KG1 (cell line): ENCODE results near the gene PPP1R1C.

Source experiments
- DNase-seq: peaks from one replicate; lab custom pipeline; 2025; lab: John Stamatoyannopoulos, UW

The PPP1R1C gene

DNA sequence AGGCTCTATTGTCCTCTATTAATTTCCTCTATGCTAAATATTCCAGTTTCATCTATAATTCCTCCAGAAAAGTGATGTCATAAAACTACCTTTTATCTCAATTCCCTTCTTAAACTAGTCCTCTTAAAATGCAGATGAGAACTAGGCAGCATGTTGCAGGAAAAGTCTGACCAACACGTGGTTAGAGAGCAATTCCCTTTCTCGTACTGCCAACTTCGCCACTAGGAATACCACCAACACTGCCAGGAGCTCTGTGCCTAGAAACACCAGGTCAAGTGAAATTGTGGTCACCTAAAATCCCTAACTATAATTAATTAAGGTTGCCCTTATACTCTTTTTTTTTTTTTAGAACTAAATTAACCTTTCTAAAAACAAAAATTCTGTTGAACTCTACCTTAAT, 127.7 kb downstream of the PPP1R1C start:
- no peak for DNase-seq

DNA sequence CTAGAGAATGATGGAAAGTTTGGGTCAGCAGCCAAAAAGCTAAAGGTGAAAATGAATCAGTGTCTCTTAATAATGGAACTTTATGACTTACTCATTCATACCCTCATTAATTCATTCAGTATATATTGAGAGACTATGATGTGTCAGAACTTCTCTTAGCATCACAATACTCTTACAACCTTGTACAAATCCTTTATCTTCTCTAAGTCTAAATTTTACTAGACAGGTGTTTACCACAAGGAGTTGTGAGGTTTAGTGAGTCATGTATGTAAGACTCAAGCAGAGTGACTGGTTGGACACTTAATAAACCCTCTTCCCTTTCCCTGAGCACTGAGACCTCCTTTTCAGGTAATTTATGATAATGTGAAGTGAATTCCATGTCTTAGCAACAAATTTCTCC, 129.6 kb downstream of the PPP1R1C start:
- no peak for DNase-seq

DNA sequence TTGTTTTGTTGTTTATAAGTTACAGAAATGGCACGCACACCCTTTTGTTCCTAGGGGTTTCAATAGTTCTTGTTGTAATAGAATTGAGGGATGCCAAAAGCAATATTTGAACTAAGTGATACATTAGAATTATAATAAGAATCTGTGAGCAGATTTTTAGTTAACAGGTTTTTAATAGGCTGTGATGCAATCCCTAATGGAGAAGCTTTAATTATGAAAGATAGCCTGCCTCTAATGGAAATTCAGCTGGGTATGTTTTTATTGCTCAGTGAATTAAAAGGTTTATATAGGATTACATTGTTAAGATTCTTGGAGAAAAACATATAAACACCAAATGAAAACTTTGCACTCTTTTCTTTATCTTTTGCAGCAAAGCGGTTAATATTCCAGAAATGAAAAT, 131.1 kb downstream of the PPP1R1C start:
- DNase-seq: no peak

DNA sequence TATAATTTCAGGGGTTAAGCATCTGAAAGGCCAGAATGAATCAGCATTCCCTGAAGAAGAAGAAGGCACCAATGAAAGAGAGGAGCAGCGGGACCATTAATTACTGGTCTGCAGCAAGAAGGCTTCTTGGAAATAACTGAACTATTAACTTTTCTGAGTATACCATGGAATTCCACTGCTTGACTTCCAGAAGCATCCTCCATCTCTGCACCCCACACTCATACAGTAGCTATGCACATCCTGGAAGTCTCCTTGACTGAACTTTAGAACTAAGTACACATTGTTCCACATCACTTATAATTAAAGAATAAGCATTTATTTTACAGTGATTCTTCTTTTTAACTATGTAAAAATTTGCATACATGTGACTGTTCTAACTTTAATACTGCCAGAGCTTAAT, 131.5 kb downstream of the PPP1R1C start:
- no peak for DNase-seq

DNA sequence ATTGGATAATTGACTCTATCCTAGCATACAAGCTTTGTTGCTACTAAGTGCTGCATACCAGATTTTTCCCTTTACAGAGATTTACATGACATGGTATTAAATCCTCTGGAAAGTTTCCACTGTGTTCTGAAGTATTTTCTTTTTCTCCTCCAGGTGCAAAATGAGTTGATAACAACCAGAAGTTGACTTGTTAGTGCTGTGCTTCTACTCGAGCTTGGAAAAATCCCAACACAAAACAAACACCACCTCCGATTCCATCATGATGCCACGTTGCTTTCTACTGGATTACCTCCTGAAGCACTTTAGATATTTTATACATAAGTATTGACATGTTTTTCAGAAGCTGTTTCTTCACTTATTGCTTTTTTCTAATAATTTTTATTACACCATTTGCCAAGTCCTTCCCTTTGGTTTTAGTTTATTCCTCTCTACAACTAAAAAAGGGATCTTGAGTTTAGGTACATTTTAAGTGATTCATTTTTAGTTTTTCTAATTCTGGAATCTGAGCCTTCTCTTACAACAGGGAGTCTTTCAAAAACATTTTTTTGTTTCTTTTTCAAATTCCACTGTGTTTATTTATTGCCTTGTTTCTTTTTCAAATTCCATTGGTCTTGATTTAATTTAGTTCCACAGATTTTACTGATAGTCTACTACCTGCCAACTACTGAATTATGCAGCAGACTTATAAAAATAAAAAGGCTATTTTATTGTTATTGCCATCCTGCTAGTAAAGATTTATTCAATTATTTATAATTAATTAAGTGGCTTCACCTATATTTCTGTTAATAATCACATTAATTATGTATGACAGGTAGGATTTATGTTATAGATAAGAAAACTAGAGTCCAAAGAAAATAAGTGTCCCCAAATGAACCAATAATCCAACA, 143.4 kb downstream of the PPP1R1C start:
- DNase-seq: no peak

DNA sequence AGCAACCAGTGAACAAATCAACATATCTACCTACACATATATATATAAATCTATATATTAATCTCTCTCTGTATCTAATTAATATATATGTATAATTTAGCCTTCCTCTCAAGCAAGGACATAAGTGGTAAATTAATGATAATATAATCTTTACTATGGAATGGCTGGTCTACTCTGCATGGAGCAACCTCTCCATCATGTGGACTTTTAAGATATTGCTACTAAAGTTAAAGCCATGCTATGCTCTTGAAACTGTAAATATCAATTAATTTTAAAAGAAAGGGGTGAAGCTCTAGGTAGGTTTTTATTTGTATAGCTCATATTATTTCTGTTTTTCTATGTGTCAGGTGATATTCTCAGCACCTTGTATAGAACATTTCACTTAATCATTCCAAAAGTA, 147.0 kb downstream of the PPP1R1C start:
- DNase-seq: no peak

DNA sequence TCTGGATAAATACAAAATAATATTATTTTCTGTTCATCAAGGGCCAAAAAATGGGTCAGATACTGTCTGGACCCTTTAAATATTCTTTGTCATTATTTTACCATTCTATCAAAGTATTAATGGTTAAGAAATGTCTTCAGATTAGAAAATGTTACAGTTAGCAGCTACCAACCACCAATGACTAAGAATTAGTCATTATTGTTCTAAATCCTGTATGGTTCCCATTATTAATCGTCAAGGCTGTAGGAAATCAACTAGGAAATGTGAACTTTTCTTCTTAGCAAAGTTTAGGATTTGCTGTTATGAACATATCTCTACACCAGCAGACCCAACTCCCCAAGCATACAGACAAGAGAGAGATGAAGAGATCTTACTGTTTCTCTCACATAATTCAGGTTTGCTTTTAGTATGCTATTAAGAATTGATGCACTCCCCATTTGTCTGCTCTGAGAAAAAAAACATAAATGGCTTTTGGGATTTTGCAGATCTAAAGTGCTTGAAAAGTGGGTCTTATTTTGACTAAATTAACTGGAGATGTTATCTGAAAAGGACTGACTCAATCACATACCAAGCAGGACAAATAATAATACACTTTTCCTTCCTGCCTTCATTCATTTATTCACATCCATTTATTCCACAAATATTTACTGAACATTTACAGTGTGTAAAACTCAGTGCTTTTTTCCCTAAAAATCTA, 147.7 kb downstream of the PPP1R1C start:
- DNase-seq: no peak

DNA sequence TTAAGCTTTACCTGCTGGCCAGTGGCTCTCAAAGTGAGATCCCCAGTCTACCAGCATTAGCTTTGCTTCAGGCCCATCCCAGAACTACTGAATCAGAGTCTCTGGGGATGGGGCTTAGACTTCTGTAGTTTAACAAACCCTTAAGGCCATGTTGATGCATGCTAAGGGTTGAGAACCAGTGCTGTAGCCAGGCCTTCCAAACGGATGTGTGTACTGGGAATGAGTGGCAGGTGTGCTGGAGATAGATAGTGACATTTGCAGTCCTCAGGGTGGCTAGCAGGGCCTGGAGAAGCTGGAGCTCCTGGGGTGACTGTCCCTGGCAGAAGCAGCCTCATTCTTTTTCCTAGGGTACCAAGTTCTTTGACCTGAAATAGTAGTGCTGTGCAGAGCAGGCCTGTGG, 148.5 kb downstream of the PPP1R1C start:
- no peak for DNase-seq

DNA sequence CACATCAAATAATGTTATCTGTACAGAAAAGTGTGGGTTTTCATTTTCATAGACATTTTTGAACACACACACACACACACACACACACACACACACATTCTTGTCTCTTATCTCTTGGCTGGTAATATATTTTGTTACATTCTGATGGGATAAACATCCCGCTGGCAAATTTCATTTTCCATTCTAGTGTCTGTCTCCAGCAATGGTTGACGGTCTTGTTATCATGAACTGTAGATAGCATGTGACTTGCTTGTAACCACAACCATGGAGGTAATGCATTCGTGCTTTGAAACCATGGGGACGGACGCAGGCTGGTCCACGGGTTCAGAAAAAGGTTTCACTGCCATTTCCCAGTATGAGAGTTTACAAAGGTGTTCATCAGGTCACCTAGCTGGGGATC, 156.4 kb downstream of the PPP1R1C start:
- DNase-seq: no peak

DNA sequence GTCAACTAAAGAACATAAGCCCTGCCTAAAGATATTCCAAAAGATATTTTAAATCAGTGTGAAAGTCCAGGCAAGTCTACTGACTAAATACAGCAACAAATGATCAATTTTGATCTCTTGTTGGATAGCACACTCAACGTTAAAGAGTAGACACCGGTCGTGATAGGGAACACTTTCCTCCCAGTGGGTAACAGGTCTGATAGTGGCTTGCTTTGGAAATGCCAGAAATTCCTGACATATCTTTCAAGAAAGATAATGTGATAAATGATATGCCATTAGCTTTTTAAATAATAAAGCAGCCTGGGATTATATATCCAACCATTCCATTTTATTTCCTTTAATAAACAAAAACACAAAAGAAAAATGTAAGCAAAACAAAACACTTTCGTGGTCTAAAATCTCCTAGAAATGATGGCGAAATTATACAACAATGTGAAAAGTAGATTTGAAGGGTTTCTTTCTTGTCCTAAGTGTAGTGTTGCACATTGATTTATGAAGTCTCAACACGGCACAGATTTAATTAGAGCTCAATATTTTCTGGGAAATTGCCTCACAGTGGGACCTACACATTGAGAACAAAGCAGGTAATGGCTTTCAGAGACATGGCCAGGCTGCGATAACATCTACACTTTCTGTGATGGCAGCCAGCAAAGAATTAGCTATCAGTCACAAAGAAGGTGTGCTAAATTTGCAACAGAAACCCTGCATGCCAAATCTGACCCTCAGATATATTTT, 158.6 kb downstream of the PPP1R1C start:
- no peak for DNase-seq

DNA sequence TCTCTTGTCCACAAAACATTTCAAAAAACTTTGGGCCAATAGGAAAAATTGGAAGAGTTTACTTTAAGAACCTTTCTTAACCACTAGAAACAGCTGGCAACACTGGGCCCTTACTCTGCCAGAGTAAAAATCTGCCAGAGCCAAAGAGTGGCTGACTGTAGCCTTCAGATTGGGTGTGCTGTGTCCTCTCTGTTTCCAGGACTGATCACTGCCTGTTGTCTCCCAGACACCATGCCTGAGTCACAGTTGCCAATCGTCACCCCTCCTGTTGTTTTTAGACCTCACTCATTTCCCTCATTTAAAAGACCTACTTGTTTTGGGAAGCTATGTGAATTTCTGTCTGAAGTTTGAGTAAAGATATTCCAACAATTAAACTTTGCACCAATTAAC, 159.1 kb downstream of the PPP1R1C start:
- DNase-seq: no peak

DNA sequence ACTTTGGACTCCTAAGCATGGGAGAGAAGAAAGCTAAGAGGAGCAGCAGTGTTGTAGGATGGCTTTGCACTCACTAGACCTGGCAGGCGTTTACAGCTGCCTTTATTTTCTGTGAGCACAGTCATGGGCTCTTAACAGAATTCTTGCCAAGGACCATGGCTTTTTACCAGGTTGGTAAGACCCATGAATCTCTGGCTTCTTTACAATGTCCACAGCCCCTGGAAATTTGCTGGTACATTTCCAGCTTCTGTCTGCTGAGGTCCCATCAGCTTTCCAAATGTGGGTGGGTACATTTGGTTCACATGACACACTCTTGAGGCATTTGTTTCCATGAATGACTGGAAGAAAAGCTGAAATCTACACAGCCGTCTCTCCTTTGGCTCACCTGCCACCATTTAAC, 162.7 kb downstream of the PPP1R1C start:
- DNase-seq: no peak

DNA sequence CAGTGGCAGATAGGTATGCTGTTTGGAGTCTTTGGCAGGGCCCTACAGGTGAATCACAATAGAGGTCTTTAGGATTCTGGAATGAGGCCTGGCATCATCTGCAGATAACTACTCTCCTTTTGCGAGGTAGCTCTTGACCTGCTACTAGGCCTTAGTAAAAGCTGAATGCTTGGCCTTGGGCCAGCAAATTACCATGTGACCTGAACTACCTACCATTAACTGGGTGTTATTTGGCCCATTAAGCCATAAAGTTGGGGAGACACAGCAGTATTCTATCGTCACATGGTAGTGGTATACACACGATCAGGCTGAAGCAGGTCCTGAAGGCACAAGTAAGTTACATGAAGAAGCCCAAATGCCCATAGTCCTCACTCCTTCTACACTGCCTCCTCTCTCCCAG, 178.2 kb downstream of the PPP1R1C start:
- no peak for DNase-seq

DNA sequence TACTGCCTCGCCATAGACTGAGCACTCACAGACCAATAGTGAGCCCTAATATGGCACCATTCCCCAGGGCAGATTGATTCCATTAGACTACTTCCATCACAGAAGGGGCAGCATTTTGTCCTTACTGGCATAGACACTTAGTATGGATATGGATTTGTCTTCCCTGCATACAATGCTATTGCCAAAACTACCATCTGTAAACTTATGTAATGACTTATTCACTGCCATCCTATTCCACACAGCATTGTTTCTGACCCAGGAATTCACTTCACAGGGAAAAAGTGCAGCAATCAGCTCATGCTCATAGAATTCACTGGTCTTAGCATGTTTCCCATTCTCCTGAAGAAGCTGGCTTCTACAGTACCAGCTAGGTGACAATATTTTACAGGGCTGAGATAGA, 179.0 kb downstream of the PPP1R1C start:
- no peak for DNase-seq

DNA sequence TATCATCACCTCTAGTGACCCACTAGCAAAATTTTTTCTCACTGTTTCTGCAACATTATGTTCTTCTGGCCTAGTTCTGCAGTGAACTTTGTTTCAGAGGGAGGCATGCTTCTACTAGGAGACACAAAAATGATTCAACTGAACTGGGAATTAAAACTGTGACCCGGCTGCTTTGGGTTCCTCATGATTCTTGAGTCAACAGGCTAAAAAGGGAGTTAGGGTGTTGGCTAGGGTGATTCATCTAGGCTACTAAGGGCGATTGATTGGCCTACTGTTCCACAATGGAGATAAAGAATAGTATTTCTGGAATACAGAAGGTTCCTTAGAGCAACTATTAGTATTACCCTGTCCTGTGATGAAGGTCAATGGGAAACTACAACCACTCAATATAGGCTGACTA, 179.5 kb downstream of the PPP1R1C start:
- no peak for DNase-seq

DNA sequence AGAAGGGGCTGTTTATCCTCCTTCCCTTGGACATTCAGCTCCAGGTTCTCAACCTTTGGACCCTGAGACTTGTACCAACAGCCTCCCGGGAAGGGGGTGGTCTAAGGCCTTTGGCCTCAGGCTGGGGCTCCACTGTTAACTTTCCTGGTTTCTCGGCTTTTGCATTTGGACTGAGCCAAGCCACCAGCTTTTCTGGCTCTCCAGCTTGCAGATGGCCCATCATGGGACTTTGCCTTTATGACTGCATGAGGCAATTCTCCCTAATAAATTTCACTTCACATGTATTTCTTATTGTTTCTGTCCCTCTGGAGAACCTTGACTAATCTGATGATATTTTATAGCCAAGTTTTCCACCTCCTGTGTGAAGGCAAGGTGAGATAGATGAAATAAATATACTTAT, 180.8 kb downstream of the PPP1R1C start:
- no peak for DNase-seq

DNA sequence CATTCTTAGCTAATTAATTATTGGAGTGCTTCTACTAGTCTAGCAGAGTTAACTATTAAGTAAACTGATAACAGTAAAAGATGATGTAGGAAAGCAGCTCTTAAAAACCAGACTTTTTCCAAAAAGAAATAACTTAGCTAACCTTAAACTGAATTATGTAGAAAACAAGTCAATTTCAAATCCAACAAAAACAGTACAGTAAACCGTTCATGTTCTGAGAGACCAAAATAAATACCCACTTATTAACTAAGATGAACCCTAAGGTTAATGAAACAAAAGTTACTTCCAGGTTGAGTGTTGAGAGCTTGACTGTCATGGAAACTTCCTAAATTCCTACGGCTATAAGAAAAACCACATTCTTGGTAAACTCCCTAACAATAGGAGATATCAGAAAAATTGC, 181.2 kb downstream of the PPP1R1C start:
- DNase-seq: no peak
